SHP77 treated with DMSO at 0.1 percent for 48 hours (cell line): ENCODE measurements around the gene SYCE1L.
"Not testable (repeated sequence)": the region's sequence is repeated elsewhere in the genome, so short reads cannot be mapped to it uniquely, and the experiment has no call there.

Experiments
- DNase-seq: peaks from one replicate; lab custom pipeline; 2025; lab: John Stamatoyannopoulos, UW

Gene SYCE1L, protein sequence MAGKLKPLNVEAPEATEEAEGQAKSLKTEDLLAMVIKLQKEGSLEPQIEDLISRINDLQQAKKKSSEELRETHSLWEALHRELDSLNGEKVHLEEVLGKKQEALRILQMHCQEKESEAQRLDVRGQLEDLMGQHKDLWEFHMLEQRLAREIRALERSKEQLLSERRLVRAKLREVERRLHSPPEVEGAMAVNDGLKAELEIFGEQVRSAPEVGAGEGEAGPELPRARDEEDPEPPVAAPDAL

GRCh38 chr16:77199211-77199610, at the start of gene SYCE1L:
TSS of gene SYCE1L (plus strand) at chr16:77199408. CDS start at chr16:77199452, 44 bp downstream.
- no peak for DNase-seq

- no peak for DNase-seq
Observed at GRCh38 chr16:77157346-77158058, 41.7 kb upstream of the SYCE1L start.

DNA sequence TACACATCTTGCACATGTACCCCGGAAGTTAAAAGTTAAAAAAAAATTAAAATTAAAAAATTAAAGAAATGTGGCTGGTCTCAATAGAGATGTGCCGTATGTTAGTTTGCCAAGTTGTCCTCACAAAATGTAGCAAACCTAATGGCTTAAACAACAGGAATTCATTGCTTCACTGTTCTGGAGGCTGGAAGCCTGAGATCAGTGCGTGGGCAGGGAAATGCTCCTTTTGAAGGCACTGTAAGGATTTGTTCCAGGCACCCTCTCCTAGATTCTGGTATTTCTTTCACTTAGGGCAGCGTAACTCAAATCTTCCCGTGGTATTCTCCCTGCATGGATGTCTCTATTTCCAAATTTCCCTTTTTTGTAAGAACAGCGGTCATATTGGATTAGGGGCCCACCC, 40.9 kb upstream of the SYCE1L start:
- no peak for DNase-seq

DNA sequence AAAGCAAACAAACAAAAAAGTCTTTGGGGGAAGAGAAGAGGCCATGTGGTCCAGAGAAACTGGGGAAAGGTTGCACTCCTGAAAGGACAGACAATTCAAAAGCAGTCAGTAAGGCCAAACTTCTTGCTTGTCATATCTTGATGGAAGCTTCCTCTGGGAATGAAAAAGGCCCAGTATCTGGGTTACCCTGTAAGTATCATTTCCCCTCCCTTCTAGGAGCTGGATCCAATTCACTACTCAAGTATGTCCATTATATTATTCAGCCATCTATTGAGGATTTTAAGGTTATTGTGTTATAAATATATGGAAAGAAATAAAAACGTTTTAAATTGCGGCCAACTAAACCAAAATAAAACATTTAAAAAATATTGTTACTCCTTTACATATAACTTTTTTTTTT, 34.2 kb upstream of the SYCE1L start:
- no peak for DNase-seq

GRCh38 chr16:77165536-77166236, 33.5 kb upstream of the SYCE1L start:
- not testable (repeated sequence) for DNase-seq

- DNase-seq = no peak
Observed at GRCh38 chr16:77166726-77167125, 32.5 kb upstream of the SYCE1L start.

DNA sequence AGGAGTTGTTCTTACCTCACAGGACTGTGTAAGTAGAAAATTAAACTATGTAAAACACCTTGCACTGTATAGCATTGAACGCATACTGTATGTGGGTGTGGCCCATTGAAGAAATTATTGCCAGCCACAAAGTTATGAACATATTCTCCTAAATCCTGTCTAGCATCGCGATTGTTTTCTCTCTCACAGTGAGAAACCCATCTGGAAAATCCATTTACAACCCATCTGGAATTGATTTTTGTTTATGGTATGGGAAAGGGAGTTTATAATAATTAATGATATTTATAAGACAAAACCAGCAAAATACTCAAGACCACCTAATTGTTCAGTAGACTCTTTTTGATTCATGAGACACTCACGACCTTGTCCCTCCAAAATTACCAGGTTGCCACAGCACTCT, 30.3 kb upstream of the SYCE1L start:
- no peak for DNase-seq

GRCh38 chr16:77169650-77170236, 29.5 kb upstream of the SYCE1L start:
- peak; percentile 25 for DNase-seq

DNA sequence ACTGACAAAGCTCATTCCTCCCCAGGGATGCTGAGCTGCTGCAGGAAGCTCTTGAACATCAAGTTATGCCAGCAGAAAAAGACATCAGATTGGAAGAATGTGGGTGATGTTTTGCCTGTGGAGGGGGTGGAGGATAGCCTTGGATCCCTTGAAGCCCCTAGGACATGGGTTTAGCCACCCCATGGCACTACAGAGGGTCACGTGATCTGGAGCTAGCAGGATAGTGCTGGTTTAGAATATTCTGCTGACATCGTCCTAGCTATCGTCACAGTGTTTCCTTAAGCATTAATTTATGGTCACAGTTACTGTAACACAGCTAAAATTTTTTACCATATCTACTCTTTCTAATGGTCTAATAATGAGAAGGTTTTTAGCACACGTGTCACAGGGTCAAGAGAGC, 28.4 kb upstream of the SYCE1L start:
- no peak for DNase-seq

- peak; percentile 58 for DNase-seq
Observed at GRCh38 chr16:77171745-77172635, 27.2 kb upstream of the SYCE1L start.

GRCh38 chr16:77172951-77173350, 26.3 kb upstream of the SYCE1L start:
- DNase-seq = no peak

- no peak for DNase-seq
Observed at GRCh38 chr16:77183137-77183536, 16.1 kb upstream of the SYCE1L start.

- not testable (repeated sequence) for DNase-seq
Observed at GRCh38 chr16:77186298-77186697, 12.9 kb upstream of the SYCE1L start.

GRCh38 chr16:77190190-77190477, 9.1 kb upstream of the SYCE1L start:
- DNase-seq = no peak

- DNase-seq = peak; percentile 99
Observed at GRCh38 chr16:77190478-77191258, 8.5 kb upstream of the SYCE1L start, which contains the start of gene MON1B. TSS of gene MON1B (plus strand) at chr16:77191190. CDS start at chr16:77191486, 296 bp downstream.

- no peak for DNase-seq
Observed at GRCh38 chr16:77191259-77191969, 7.8 kb upstream of the SYCE1L start.

DNA sequence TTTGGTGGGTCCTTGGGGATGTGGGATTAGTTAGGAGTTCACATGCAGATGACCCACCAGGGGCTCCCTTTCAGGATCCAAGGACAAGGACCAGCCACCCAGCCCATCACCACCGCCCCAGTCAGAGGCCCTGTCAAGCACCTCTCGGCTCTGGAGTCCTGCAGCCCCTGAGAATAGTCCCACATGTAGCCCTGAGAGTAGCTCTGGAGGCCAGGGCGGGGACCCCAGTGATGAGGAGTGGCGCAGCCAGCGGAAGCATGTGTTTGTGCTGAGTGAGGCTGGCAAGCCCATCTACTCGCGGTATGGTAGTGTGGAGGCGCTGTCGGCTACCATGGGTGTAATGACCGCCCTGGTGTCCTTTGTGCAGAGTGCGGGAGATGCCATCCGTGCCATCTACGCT, 5.8 kb upstream of the SYCE1L start:
- no peak for DNase-seq

GRCh38 chr16:77194295-77195231, 4.6 kb upstream of the SYCE1L start:
- DNase-seq = no peak

DNA sequence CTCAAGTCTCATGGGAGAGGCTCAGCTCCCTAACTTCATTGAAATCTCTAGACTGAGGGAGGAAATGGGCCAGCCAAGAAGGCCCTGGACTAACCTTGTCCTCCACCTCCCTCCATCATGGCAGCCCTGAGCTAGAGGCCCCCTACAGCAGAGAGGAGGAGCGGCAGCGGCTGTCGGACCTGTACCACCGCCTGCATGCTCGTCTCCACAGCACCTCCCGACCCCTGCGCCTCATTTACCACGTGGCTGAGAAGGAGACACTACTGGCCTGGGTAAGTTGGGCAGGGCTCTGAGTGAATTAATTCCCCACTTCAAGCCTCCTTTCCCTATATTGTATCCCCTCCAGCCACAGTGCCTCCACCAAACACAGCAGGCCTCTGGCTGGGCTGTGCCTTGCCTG, 3.8 kb upstream of the SYCE1L start:
- DNase-seq = no peak
